ENCODE data around the gene FRMD4A. TPM values are rescaled to one million over a fixed set of nuclear protein-coding genes. Genes with fewer than 3 reads are reported as not detected.

Gene FRMD4A
- total RNA-seq, 1 donor from 2014 or later, result 20.2 TPM

GRCh38 chr10:13797164-13797563, 533.6 kb downstream of the FRMD4A start:
- DNase-seq (ENCODE audit: low spot score), result no peak
- Histone ChIP-seq H4K20me1 (ENCODE audit: low read depth) (no peaks in the 10 kb centered on the region), H3K4me2 (no peak overlapping the region), H3K4me3 (no peak overlapping the region), H3K9ac (no peak overlapping the region), H3K4me1 (no peaks in the 10 kb centered on the region), H3F3A (ENCODE audit: low read depth) (no peaks in the 10 kb centered on the region), H3K9me3 (ENCODE audit: low read depth) (no peaks in the 10 kb centered on the region), H3K36me3 (no peaks in the 10 kb centered on the region), H3K27ac (no peak overlapping the region), H3K79me2 (ENCODE audit: low read depth) (no peaks in the 10 kb centered on the region), H3K27me3 (no peaks in the 10 kb centered on the region), H2AFZ (replicated peaks) (no peak overlapping the region)
- no peak overlapping the region for H3K27ac Mint-ChIP-seq
- no peaks in the 10 kb centered on the region for H3K4me1 Mint-ChIP-seq
- peaks cover 23% of the 10 kb centered on the region for H3K36me3 Mint-ChIP-seq
- peaks cover 2% of the 10 kb centered on the region for H3K27me3 Mint-ChIP-seq (ENCODE audit: insufficient read depth, low read depth)
- no peak overlapping the region for H3K4me3 Mint-ChIP-seq
- no peak for TF ChIP-seq EZH2 (IDR thresholded peaks at IDR 0.05)
- no peak for TF ChIP-seq CTCF (IDR thresholded peaks at IDR 0.05)
- no peak for TF ChIP-seq EZH2phosphoT487 (IDR thresholded peaks at IDR 0.05)
- no peaks in the 10 kb centered on the region for H3K9me3 Mint-ChIP-seq

- H3K4me1 Mint-ChIP-seq, result no peaks in the 10 kb centered on the region
These were observed 534.8 kb downstream of the FRMD4A start for GRCh38 chr10:13795653-13796555.

GRCh38 chr10:13794992-13795612, 535.6 kb downstream of the FRMD4A start:
- peaks cover 19% of the 10 kb centered on the region for H3K36me3 Mint-ChIP-seq
- Histone ChIP-seq H3K27me3 (no peaks in the 10 kb centered on the region), H2AFZ (replicated peaks) (no peak overlapping the region), H3K79me2 (ENCODE audit: low read depth) (no peaks in the 10 kb centered on the region), H3F3A (ENCODE audit: low read depth) (no peaks in the 10 kb centered on the region), H3K9me3 (ENCODE audit: low read depth) (no peaks in the 10 kb centered on the region), H3K4me1 (no peaks in the 10 kb centered on the region), H3K4me3 (no peak overlapping the region), H3K27ac (no peak overlapping the region), H3K9ac (no peak overlapping the region), H3K4me2 (no peak overlapping the region), H4K20me1 (ENCODE audit: low read depth) (no peaks in the 10 kb centered on the region), H3K36me3 (no peaks in the 10 kb centered on the region)
- no peaks in the 10 kb centered on the region for H3K9me3 Mint-ChIP-seq
- peaks cover 2% of the 10 kb centered on the region for H3K27me3 Mint-ChIP-seq (ENCODE audit: insufficient read depth, low read depth)
- H3K27ac Mint-ChIP-seq, result no peak overlapping the region
- no peak for DNase-seq (ENCODE audit: low spot score)
- H3K4me1 Mint-ChIP-seq, result no peaks in the 10 kb centered on the region
- TF ChIP-seq EZH2phosphoT487 (IDR thresholded peaks at IDR 0.05) (no peak), CTCF (IDR thresholded peaks at IDR 0.05) (no peak), EZH2 (IDR thresholded peaks at IDR 0.05) (no peak)
- H3K4me3 Mint-ChIP-seq, result no peak overlapping the region

More at GRCh38 chr10:13795653-13796555, 534.8 kb downstream of the FRMD4A start:
- DNase-seq (ENCODE audit: low spot score), result no peak
- H2AFZ ChIP-seq (replicated peaks), result no peak overlapping the region
- no peak overlapping the region for H3K4me3 ChIP-seq
- Mint-ChIP-seq H3K27me3 (ENCODE audit: insufficient read depth, low read depth) (peaks cover 2% of the 10 kb centered on the region), H3K27ac (no peak overlapping the region), H3K4me3 (no peak overlapping the region), H3K36me3 (peaks cover 25% of the 10 kb centered on the region), H3K9me3 (no peaks in the 10 kb centered on the region)
- H3K27ac ChIP-seq, result no peak overlapping the region
- no peak for TF ChIP-seq EZH2 (IDR thresholded peaks at IDR 0.05)
- TF ChIP-seq EZH2phosphoT487 (IDR thresholded peaks at IDR 0.05), result no peak
- H3K27me3 ChIP-seq, result no peaks in the 10 kb centered on the region
- no peaks in the 10 kb centered on the region for H3K36me3 ChIP-seq
- H3K4me2 ChIP-seq, result no peak overlapping the region
- H4K20me1 ChIP-seq (ENCODE audit: low read depth), result no peaks in the 10 kb centered on the region
- no peaks in the 10 kb centered on the region for H3K4me1 ChIP-seq
- no peaks in the 10 kb centered on the region for H3K79me2 ChIP-seq (ENCODE audit: low read depth)
- no peaks in the 10 kb centered on the region for H3K9me3 ChIP-seq (ENCODE audit: low read depth)
- H3F3A ChIP-seq (ENCODE audit: low read depth), result no peaks in the 10 kb centered on the region
- H3K9ac ChIP-seq, result no peak overlapping the region

Measured in neural progenitor cell (in vitro differentiated cells).